SH-SY5Y (cell line): ENCODE measurements around the gene C13orf42.

ENCODE experiments used
- GATA2 ChIP-seq: IDR thresholded peaks from 2 replicates; pipeline ENCODE4 v1.6.1; 2011; ENCODE audit warnings: mild to moderate bottlenecking, low read depth, low read length
- GATA3 ChIP-seq: IDR thresholded peaks from 2 replicates; pipeline ENCODE4 v1.6.1; 2011; ENCODE audit warnings: low read depth, mild to moderate bottlenecking, low read length, moderate library complexity

Gene C13orf42

GRCh38 chr13:51036418-51036817, 74.7 kb downstream of the C13orf42 start:
- TF ChIP-seq GATA3 (no peak), GATA2 (no peak)

- TF ChIP-seq GATA2 (no peak), GATA3 (no peak)
Measured at GRCh38 chr13:51035978-51036377, 75.1 kb downstream of the C13orf42 start.

DNA sequence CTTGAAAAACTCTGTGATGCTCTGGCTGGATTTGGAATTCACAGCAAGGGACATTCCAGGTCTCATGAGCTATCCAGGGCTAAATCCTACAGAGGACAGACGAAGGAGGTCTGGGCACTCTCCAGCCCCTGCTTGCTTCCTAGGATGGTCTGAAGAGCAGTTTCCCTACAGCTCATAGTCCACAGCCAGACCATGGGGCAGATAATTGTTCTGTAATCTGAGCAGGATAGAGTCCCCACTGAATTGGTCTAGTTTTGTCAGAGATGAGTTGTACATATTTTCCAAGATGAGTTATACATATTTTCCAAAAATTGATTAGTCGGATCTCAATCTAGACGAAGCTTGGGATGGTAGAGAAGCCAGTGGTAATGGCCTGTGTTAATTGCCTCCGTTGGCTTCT, 75.6 kb downstream of the C13orf42 start:
- TF ChIP-seq GATA3 = no peak
- no peak for TF ChIP-seq GATA2

DNA sequence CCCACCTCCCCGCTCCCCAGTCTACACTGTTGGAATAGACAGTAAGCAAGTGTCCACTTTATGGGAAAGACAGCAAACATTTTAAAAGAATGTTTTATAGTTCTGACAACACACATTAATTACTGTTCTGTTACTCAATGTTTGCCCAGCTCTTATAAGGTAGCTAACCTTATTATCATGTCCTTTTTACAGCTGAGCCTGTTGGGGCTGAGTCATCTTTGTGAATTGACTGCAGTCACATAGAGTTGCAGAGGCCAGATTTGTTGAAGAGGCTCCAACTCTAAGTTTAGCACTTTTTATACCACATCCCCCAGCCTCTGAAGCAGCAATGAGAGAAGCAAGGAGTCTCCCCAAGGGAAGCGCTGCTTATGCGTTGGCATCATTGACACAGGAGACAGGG, 76.2 kb downstream of the C13orf42 start:
- TF ChIP-seq GATA3 = no peak
- no peak for TF ChIP-seq GATA2

GRCh38 chr13:51033421-51034185, 77.5 kb downstream of the C13orf42 start:
- TF ChIP-seq GATA2 = no peak

GRCh38 chr13:51032831-51033230, 78.2 kb downstream of the C13orf42 start:
- TF ChIP-seq GATA3 = no peak
- TF ChIP-seq GATA2 = no peak
